H9 (cell line): Measurements from ENCODE around the gene ZDHHC17. TPM values are rescaled to one million over a fixed set of nuclear protein-coding genes. Genes with fewer than 3 reads are reported as not detected.

Source experiments
- DNase-seq: peaks from one replicate; pipeline ENCODE4 v3.0.0-alpha.2; 2017
- H2AFZ ChIP-seq: one replicate; pipeline ENCODE4 v1.6.1; 2013; ENCODE audit warnings: mild to moderate bottlenecking, low read length, control low read depth, moderate library complexity
- H2AK5ac ChIP-seq: 2 replicates; pipeline ENCODE4 v1.6.1; 2013; ENCODE audit warnings: low read length, control low read depth, mixed read lengths; ENCODE audit not compliant: insufficient read length
- H2BK120ac ChIP-seq: one replicate; pipeline ENCODE4 v1.6.1; 2013; ENCODE audit warnings: low read depth, mild to moderate bottlenecking, low read length, control low read depth, inconsistent platforms; ENCODE audit not compliant: poor library complexity, severe bottlenecking
- H2BK12ac ChIP-seq: 2 replicates; pipeline ENCODE4 v1.6.1; 2013; ENCODE audit warnings: low read length, control low read depth, mixed read lengths, low read depth; ENCODE audit not compliant: insufficient read length
- H2BK15ac ChIP-seq: 2 replicates; pipeline ENCODE4 v1.6.1; 2013; ENCODE audit warnings: low read depth, low read length, control low read depth
- H2BK20ac ChIP-seq: one replicate; pipeline ENCODE4 v1.6.1; 2013; ENCODE audit warnings: low read depth, mild to moderate bottlenecking, low read length, control low read depth, inconsistent platforms; ENCODE audit not compliant: poor library complexity, severe bottlenecking
- H2BK5ac ChIP-seq: 2 replicates; pipeline ENCODE4 v1.6.1; 2013; ENCODE audit warnings: low read length, control low read depth, mixed read lengths; ENCODE audit not compliant: insufficient read length
- H3K14ac ChIP-seq: 2 replicates; pipeline ENCODE4 v1.6.1; 2013; ENCODE audit warnings: low read length, control low read depth; ENCODE audit not compliant: insufficient read depth
- H3K18ac ChIP-seq: 2 replicates; pipeline ENCODE4 v1.6.1; 2013; ENCODE audit warnings: low read depth, mild to moderate bottlenecking, mixed read lengths, low read length, control low read depth; ENCODE audit not compliant: insufficient read length
- H3K23ac ChIP-seq: 2 replicates; pipeline ENCODE4 v1.6.1; 2013; ENCODE audit warnings: low read length, control low read depth, mixed read lengths, low read depth; ENCODE audit not compliant: insufficient read length
- H3K23me2 ChIP-seq: 2 replicates; pipeline ENCODE4 v1.6.1; 2013; ENCODE audit warnings: low read depth, mild to moderate bottlenecking, mixed read lengths, low read length, control low read depth; ENCODE audit not compliant: insufficient read length, poor library complexity, severe bottlenecking
- H3K27ac ChIP-seq: 2 replicates; pipeline ENCODE4 v1.5.1; 2013; ENCODE audit warnings: low read length, control low read depth, mixed read lengths, low read depth; ENCODE audit not compliant: insufficient read length
- H3K27me3 ChIP-seq: 2 replicates; pipeline ENCODE4 v1.6.1; 2013; ENCODE audit warnings: low read length, control low read depth, inconsistent platforms; ENCODE audit not compliant: insufficient read depth
- H3K4ac ChIP-seq: 2 replicates; pipeline ENCODE4 v1.6.1; 2013; ENCODE audit warnings: low read depth, mild to moderate bottlenecking, control low read depth, inconsistent platforms, low read length, moderate library complexity
- H3K4me1 ChIP-seq: 2 replicates; pipeline ENCODE4 v1.6.1; 2013; ENCODE audit warnings: low read length, control low read depth, inconsistent platforms; ENCODE audit not compliant: insufficient read depth
- H3K4me2 ChIP-seq: 2 replicates; pipeline ENCODE4 v1.6.1; 2013; ENCODE audit warnings: low read length, control low read depth, mixed read lengths; ENCODE audit not compliant: insufficient read length, insufficient read depth
- H3K56ac ChIP-seq: 2 replicates; pipeline ENCODE4 v1.6.1; 2013; ENCODE audit warnings: low read depth, mild to moderate bottlenecking, mixed read lengths, low read length, control low read depth; ENCODE audit not compliant: insufficient read length
- H3K79me1 ChIP-seq: 2 replicates; pipeline ENCODE4 v1.6.1; 2013; ENCODE audit warnings: low read depth, mild to moderate bottlenecking, moderate library complexity, low read length, control low read depth, inconsistent platforms; ENCODE audit not compliant: insufficient read depth, poor library complexity, severe bottlenecking
- H3K79me2 ChIP-seq: 2 replicates; pipeline ENCODE4 v1.6.1; 2013; ENCODE audit warnings: low read length, control low read depth, inconsistent platforms; ENCODE audit not compliant: insufficient read depth
- H3K9ac ChIP-seq: 2 replicates; pipeline ENCODE4 v1.6.1; 2013; ENCODE audit warnings: low read length, control low read depth, mixed read lengths; ENCODE audit not compliant: insufficient read length; ENCODE audit errors: extremely low read depth
- H3K9me3 ChIP-seq: one replicate; pipeline ENCODE4 v1.6.1; 2013; ENCODE audit warnings: low read depth, low read length, inconsistent platforms; ENCODE audit not compliant: control insufficient read depth
- H3T11ph ChIP-seq: one replicate; pipeline ENCODE4 v1.6.1; 2013; ENCODE audit warnings: mild to moderate bottlenecking, low read length, control low read depth, inconsistent platforms
- H4K20me1 ChIP-seq: one replicate; pipeline ENCODE4 v1.6.1; 2013; ENCODE audit not compliant: control insufficient read depth, insufficient read length, insufficient read depth
- H4K5ac ChIP-seq: 2 replicates; pipeline ENCODE4 v1.6.1; 2013; ENCODE audit warnings: low read depth, mild to moderate bottlenecking, mixed read lengths, low read length, control low read depth; ENCODE audit not compliant: insufficient read length
- H4K8ac ChIP-seq: replicated peaks from 2 replicates; pipeline ENCODE4 v1.6.1; 2013; ENCODE audit warnings: low read length, control low read depth, mixed read lengths, low read depth; ENCODE audit not compliant: insufficient read length
- H4K91ac ChIP-seq: 2 replicates; pipeline ENCODE4 v1.6.1; 2013; ENCODE audit warnings: low read depth, mild to moderate bottlenecking, moderate library complexity, mixed read lengths, low read length, control low read depth; ENCODE audit not compliant: insufficient read length
- H3K27ac Mint-ChIP-seq, 3 experiments: 2 replicates in 2 of 3; 3 replicates in 1 of 3; pipeline ENCODE4 v1.8.0; 2020 to 2021; ENCODE audit warnings: mixed read lengths in 3 of 3, mild to moderate bottlenecking in 1 of 3, moderate library complexity in 1 of 3
- H3K27me3 Mint-ChIP-seq: 2 replicates; pipeline ENCODE4 v1.8.0; 2021; ENCODE audit warnings: low read depth, mild to moderate bottlenecking, moderate library complexity, mixed read lengths
- H3K36me3 Mint-ChIP-seq, 3 experiments: 2 replicates in 2 of 3; 3 replicates in 1 of 3; pipeline ENCODE4 v1.8.0; 2020 to 2021; ENCODE audit warnings: low read depth in 3 of 3, mixed read lengths in 3 of 3; ENCODE audit not compliant: insufficient read depth in 1 of 3
- H3K4me1 Mint-ChIP-seq, 2 experiments: 2 replicates each; pipeline ENCODE4 v1.8.0; 2020; ENCODE audit warnings: mixed read lengths in 2 of 2
- H3K4me3 Mint-ChIP-seq, 2 experiments: 2 replicates in 1 of 2; 3 replicates in 1 of 2; pipeline ENCODE4 v1.8.0; 2020 to 2021; ENCODE audit warnings: mild to moderate bottlenecking in 2 of 2, mixed read lengths in 2 of 2, moderate library complexity in 1 of 2
- H3K9me3 Mint-ChIP-seq, 2 experiments: 2 replicates in 1 of 2; 3 replicates in 1 of 2; pipeline ENCODE4 v1.8.0; 2020; ENCODE audit warnings: mild to moderate bottlenecking in 2 of 2, mixed read lengths in 2 of 2, moderate library complexity in 1 of 2
- WGBS: extraction: QIAGEN DNeasy Blood & Tissue Kit; methylation state at CpG from one replicate; pipeline ENCODE4 v1.1.7; 2013; ENCODE audit warnings: missing lambda C conversion rate, low lambda C conversion rate, mixed read lengths; ENCODE audit not compliant: insufficient read length; ENCODE audit errors: extremely low coverage; 5-methylcytosine and 5-hydroxymethylcytosine counted together
- total RNA-seq: library from RNA; stranded (reverse); gene quantifications from 2 replicates; pipeline ENCODE4 v1.2.1, GENCODE V29; 2021
- TF ChIP-seq, protein P1 (sequence below): fragments of 200-600 bp; sonication (generic); conservative IDR thresholded peaks from 3 replicates; pipeline ENCODE4 v1.8.0; 2021; ENCODE audit warnings: antibody characterized with exemption, mild to moderate bottlenecking

The ZDHHC17 gene
- total RNA-seq, 1 experiment from 2014 or later = 32.6 TPM

DNA sequence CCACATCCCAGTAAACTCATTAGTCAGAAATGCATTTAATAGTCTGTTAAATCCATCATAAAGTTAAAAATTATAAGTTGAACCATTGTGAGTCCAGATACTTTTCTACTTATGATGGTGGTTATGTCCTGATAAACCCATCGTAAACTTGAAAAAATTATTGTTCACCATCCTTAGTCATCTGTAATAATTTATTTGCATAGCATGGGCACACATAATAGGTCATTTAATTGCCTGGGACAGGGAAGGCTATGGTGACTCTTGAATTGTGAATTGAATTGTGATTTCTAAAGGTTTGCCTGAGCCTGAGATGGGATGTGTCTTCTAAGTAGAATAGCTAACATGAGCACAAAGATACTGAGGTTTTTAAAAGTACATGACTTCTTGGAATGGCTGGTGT lies 21.5 kb downstream of the ZDHHC17 start:
- no peak overlapping the region for H2AFZ ChIP-seq
- no peaks in the 10 kb centered on the region for H3K23me2 ChIP-seq
- H3K27ac ChIP-seq = no peak overlapping the region
- Mint-ChIP-seq H3K9me3 (peaks cover 4 to 5% of the 10 kb centered on the region in 2 experiments; a peak in 3 of 5 replicates), H3K36me3 (peaks cover 2 to 18% (median 9%) of the 10 kb centered on the region in 3 experiments; a peak in 6 of 7 replicates), H3K27me3 (no peaks in the 10 kb centered on the region), H3K27ac (no peak overlapping the region; a peak in 1 of 7 replicates), H3K4me3 (no peak overlapping the region), H3K4me1 (peaks cover 24 to 27% of the 10 kb centered on the region in 2 experiments)
- H4K91ac ChIP-seq = no peak overlapping the region
- no peak overlapping the region for H2BK12ac ChIP-seq
- H3K4me2 ChIP-seq = no peak overlapping the region
- no peak for DNase-seq
- no peak overlapping the region for H4K5ac ChIP-seq
- H2BK120ac ChIP-seq = no peak overlapping the region
- no peak overlapping the region for H3K14ac ChIP-seq
- H3K9ac ChIP-seq = no peak overlapping the region
- no peak overlapping the region for H2BK5ac ChIP-seq
- H3K56ac ChIP-seq = no peak overlapping the region
- H2BK20ac ChIP-seq = no peak overlapping the region
- H3K18ac ChIP-seq = no peak overlapping the region
- H3K23ac ChIP-seq = no peak overlapping the region
- H2BK15ac ChIP-seq = no peak overlapping the region
- no peaks in the 10 kb centered on the region for H3K9me3 ChIP-seq
- H2AK5ac ChIP-seq = no peak overlapping the region
- H3K27me3 ChIP-seq = no peaks in the 10 kb centered on the region
- H3K79me2 ChIP-seq = peaks cover 14% of the 10 kb centered on the region; the same call in 1 of the 2 replicates
- H3K79me1 ChIP-seq = no peaks in the 10 kb centered on the region
- no peak overlapping the region for H4K8ac ChIP-seq
- no peak overlapping the region for H3T11ph ChIP-seq
- no CpG with 5 or more reads among the region's 1 CpG for WGBS
- TF ChIP-seq, protein P1, sequence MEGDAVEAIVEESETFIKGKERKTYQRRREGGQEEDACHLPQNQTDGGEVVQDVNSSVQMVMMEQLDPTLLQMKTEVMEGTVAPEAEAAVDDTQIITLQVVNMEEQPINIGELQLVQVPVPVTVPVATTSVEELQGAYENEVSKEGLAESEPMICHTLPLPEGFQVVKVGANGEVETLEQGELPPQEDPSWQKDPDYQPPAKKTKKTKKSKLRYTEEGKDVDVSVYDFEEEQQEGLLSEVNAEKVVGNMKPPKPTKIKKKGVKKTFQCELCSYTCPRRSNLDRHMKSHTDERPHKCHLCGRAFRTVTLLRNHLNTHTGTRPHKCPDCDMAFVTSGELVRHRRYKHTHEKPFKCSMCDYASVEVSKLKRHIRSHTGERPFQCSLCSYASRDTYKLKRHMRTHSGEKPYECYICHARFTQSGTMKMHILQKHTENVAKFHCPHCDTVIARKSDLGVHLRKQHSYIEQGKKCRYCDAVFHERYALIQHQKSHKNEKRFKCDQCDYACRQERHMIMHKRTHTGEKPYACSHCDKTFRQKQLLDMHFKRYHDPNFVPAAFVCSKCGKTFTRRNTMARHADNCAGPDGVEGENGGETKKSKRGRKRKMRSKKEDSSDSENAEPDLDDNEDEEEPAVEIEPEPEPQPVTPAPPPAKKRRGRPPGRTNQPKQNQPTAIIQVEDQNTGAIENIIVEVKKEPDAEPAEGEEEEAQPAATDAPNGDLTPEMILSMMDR = no peak
- H4K20me1 ChIP-seq = no peaks in the 10 kb centered on the region
- no peak overlapping the region for H3K4ac ChIP-seq
- peaks cover 7% of the 10 kb centered on the region; the same call in 1 of the 2 replicates for H3K4me1 ChIP-seq
